Psoas muscle (tissue), 8 donors: ENCODE data around the gene ZCRB1. TPM values are rescaled to one million over a fixed set of nuclear protein-coding genes. Genes with fewer than 3 reads are reported as not detected.

Experiments
- ATAC-seq, 4 donors: fragments of 200-7000 bp; cut with Tn5 transposase; one replicate each; pipeline ENCODE4 v1.9.1; 2020; ENCODE audit warnings: moderate library complexity in 3 of 4, mild to moderate bottlenecking in 2 of 4
- DNase-seq, 2 donors: peaks; one replicate each; pipeline ENCODE4 v3.0.0-alpha.2; 2020
- H3K27ac ChIP-seq: fragments of 200-600 bp; one replicate; pipeline ENCODE4 v1.8.0; 2022
- H3K27me3 ChIP-seq, 3 donors: fragments of 200-600 bp in 1 of 3; one replicate each; pipeline versions ENCODE4 v1.6.1 to v1.8.0; 2013 to 2022; ENCODE audit warnings: low read length in 2 of 3, mild to moderate bottlenecking in 2 of 3, moderate library complexity in 1 of 3; ENCODE audit not compliant: insufficient read depth in 3 of 3
- H3K36me3 ChIP-seq, 2 donors: fragments of 200-600 bp in 1 of 2; one replicate each; pipeline versions ENCODE4 v1.6.1 to v1.8.0; 2013 to 2022; ENCODE audit warnings: low read depth in 1 of 2, mild to moderate bottlenecking in 1 of 2, moderate library complexity in 1 of 2; ENCODE audit not compliant: insufficient read depth in 1 of 2
- H3K4me1 ChIP-seq: fragments of 200-600 bp; one replicate; pipeline ENCODE4 v1.8.0; 2022
- H3K4me3 ChIP-seq: fragments of 200-600 bp; one replicate; pipeline ENCODE4 v1.8.0; 2022; ENCODE audit warnings: mild to moderate bottlenecking
- H3K9me3 ChIP-seq: fragments of 200-600 bp; one replicate; pipeline ENCODE4 v1.8.0; 2022
- WGBS, 3 donors: extraction: QIAGEN DNeasy Blood & Tissue Kit; methylation state at CpG; one replicate each; pipeline versions ENCODE4 v1.1.6 to v1.1.7; 2013; 5-methylcytosine and 5-hydroxymethylcytosine counted together
- intact Hi-C, 2 donors: fragments of 100-400 bp; cut with DNase I; formaldehyde crosslinking; loops; one replicate each; pipeline versions ENCODE4 v1.11.0 to v1.14.2; 2022
- polyA plus RNA-seq, 3 donors: library from polyadenylated mRNA; stranded (reverse); fragments of 200-250 nt; gene quantifications; one replicate each; pipeline ENCODE4 v1.2.3, GENCODE V29; 2013
- total RNA-seq, 4 donors: library from RNA; stranded (reverse); fragmentation: NEBNext Ultra II Directional in 2 of 4; extraction: Animal tissue kit (Norgen Biotek cat#: 25700) in 2 of 4; gene quantifications; one replicate each; pipeline versions ENCODE4 v1.2.1 to v1.2.4, GENCODE V29; 2021 to 2023
- TF ChIP-seq, protein P1 (sequence below): fragments of 200-600 bp; IDR thresholded peaks from one replicate; pipeline ENCODE4 v1.8.0; 2022; ENCODE audit warnings: antibody characterized with exemption
- donor health status: healthy with polysubstance abuse.
- donor health status: DM: no; HTN: no; CAD: no; lungs with moderate emphysema.
- donor health status: Bipolar disorder and iron deficiency.
- donor health status: healthy.
- donor health status: DM: yes; HTN: yes; CAD: no.
- donor health status: DM: no; HTN: no; CAD: no.
- donor health status: DM: no; HTN: no; CAD: no.
- donor health status: DM: yes; HTN: yes; CAD: no.

ZCRB1 gene
- total and polyA plus RNA-seq, 7 donors = 22.1 to 66.4 (median 56.8) TPM

DNA sequence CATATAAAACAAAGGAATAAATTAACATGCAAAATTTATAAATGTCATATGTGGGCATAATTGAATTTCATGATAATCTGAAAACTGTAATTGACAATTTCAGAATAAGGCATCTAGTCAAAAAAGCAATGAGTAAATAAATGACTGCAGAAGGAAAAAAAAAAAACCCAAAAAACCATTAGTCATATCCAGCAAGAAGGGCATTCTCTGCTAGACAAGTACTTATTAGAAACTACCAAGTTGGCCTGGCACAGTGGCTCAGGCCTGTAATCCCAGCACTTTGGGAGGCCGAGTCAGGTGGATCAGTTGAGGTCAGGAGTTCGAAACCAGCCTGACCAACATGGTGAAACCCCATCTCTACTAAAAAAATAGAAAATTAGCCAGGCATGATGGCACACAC is 17.5 kb downstream of the ZCRB1 start:
- TF ChIP-seq, protein P1, sequence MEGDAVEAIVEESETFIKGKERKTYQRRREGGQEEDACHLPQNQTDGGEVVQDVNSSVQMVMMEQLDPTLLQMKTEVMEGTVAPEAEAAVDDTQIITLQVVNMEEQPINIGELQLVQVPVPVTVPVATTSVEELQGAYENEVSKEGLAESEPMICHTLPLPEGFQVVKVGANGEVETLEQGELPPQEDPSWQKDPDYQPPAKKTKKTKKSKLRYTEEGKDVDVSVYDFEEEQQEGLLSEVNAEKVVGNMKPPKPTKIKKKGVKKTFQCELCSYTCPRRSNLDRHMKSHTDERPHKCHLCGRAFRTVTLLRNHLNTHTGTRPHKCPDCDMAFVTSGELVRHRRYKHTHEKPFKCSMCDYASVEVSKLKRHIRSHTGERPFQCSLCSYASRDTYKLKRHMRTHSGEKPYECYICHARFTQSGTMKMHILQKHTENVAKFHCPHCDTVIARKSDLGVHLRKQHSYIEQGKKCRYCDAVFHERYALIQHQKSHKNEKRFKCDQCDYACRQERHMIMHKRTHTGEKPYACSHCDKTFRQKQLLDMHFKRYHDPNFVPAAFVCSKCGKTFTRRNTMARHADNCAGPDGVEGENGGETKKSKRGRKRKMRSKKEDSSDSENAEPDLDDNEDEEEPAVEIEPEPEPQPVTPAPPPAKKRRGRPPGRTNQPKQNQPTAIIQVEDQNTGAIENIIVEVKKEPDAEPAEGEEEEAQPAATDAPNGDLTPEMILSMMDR = no peak
- intact Hi-C loops = no loop called here
- Histone ChIP-seq H3K36me3 (peaks cover 0 to 23% of the 10 kb centered on the region in 2 donors), H3K27me3 (no peaks in the 10 kb centered on the region), H3K4me3 (no peak overlapping the region), H3K27ac (no peak overlapping the region), H3K9me3 (no peaks in the 10 kb centered on the region), H3K4me1 (no peaks in the 10 kb centered on the region)
- ATAC-seq = no peak
- no peak for DNase-seq
- WGBS, 3 donors = 92 to 98% (median 97%) methylated on average over 2 of the region's 2 CpGs

DNA sequence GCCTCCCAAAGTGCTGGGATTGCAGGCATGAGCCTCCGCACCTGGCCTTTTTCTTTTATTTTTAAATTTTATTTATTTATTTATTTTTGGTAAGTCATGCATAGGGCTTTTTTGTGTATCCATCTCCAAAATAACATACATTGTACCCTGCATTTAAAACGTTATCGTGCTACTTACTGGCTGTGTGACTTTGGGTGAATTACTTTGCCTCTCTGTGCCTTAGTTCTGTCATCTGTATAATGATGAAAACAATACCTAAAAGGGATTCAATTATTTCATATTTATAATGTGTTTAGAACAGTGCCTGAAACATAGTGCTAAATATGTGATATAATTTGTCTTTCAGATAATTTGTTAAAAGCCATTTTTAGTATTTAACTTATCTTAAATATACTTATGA is 19.6 kb downstream of the ZCRB1 start:
- H3K36me3 ChIP-seq = peaks cover 0 to 2% of the 10 kb centered on the region in 2 donors
- WGBS, 3 donors = 97 to 98% (median 98%) methylated on average over 3 of the region's 3 CpGs
- no peak overlapping the region for H3K27ac ChIP-seq
- no peaks in the 10 kb centered on the region for H3K27me3 ChIP-seq
- H3K4me1 ChIP-seq = no peaks in the 10 kb centered on the region
- TF ChIP-seq, protein P1 = no peak
- DNase-seq = no peak
- ATAC-seq = no peak
- no peaks in the 10 kb centered on the region for H3K9me3 ChIP-seq
- intact Hi-C loops = no loop called here
- H3K4me3 ChIP-seq = no peak overlapping the region

DNA sequence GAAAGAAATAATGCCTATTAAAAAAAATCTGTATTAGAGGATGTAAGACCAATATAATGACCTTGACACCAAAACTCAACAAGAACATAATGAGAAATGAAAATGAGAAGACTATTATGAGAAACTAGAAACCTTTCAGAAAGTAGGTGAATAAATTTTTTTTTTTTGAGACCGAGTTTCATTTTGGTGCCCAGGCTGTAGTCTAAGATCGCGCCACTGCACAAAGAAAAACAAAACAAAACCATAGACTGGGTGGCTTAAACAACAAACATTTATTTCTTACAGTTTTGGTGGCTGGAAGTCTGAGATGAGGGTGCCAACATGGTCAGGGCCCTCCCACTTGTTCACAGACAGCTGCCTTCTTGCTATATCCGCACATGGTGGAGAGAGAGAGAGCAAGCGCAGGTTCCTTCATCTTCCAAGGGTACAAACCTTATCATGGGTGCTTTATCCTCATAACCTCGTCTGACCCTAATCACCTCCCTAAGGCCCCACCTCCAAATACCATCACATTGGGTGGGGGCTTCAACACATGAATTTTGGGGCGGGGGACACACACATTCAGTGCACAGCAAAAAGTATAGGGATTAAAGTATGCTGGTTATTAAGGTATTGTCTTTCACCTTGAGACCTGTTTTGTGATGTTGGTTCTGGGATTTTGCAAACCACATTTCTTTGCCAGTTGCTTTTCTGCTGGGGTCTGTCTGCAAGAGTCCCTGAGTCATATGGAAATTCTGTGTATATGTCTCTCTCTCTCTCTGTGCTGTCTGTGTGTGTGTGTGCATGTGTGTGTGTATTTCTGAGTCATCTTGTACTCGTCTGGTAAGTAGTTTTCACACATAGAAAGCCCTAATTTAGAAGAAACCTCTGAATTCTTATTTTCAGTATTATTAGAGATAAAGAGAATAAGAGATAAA is 26.2 kb downstream of the ZCRB1 start:
- intact Hi-C loops = no loop called here
- H3K4me3 ChIP-seq = no peak overlapping the region
- H3K36me3 ChIP-seq = no peaks in the 10 kb centered on the region
- TF ChIP-seq, protein P1 = no peak
- WGBS, 3 donors = 80 to 82% (median 81%) methylated on average over 8 of the region's 8 CpGs
- ATAC-seq (no peak), DNase-seq (no peak)
- H3K4me1 ChIP-seq = no peaks in the 10 kb centered on the region
- H3K9me3 ChIP-seq = no peaks in the 10 kb centered on the region
- H3K27ac ChIP-seq = no peak overlapping the region
- no peaks in the 10 kb centered on the region for H3K27me3 ChIP-seq

DNA sequence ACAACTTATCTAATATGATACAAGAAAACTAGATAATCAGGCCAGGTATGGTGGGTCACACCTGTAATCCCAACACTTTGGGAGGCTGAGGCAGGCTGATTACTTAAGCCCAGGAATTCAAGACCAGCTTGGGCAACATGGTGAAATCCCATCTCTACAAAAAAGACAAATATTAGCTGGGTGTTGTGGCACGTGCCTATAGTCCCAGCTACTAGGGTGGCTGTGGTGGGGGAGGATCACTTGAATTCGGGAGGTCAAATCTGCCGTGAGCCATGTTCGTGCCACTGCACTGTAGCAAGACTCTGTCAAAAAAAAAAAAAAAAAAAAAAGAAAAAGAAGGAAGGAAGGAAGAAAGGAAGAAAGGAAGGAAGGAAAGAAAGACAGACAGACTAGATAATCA is 27.0 kb downstream of the ZCRB1 start:
- H3K27me3 ChIP-seq = no peaks in the 10 kb centered on the region
- intact Hi-C loops = no loop called here
- no peaks in the 10 kb centered on the region for H3K4me1 ChIP-seq
- 82 to 86% (median 85%) methylated on average over 4 of the region's 4 CpGs for WGBS, 3 donors
- no peaks in the 10 kb centered on the region for H3K9me3 ChIP-seq
- H3K27ac ChIP-seq = no peak overlapping the region
- DNase-seq (no peak), ATAC-seq (no peak)
- H3K4me3 ChIP-seq = no peak overlapping the region
- TF ChIP-seq, protein P1 = no peak
- no peaks in the 10 kb centered on the region for H3K36me3 ChIP-seq
